Suprapubic skin (tissue), 4 donors: ENCODE data around the gene OLFML2A. TPM values are rescaled to one million over a fixed set of nuclear protein-coding genes. Genes with fewer than 3 reads are reported as not detected.

Experiments used
- DNase-seq, 2 donors: peaks; one replicate each; pipeline ENCODE4 v3.0.0-alpha.2; 2019; ENCODE audit warnings: low spot score in 2 of 2
- H3K27ac ChIP-seq: fragments of 200-600 bp; sonication (generic); one replicate; pipeline ENCODE4 v1.5.1; 2019
- H3K27me3 ChIP-seq: fragments of 200-600 bp; sonication (generic); one replicate; pipeline ENCODE4 v1.5.1; 2019
- H3K36me3 ChIP-seq: fragments of 200-600 bp; sonication (generic); one replicate; pipeline ENCODE4 v1.5.1; 2019
- H3K4me1 ChIP-seq: fragments of 200-600 bp; sonication (generic); one replicate; pipeline ENCODE4 v1.5.1; 2019
- H3K4me3 ChIP-seq: fragments of 200-600 bp; sonication (generic); one replicate; pipeline ENCODE4 v1.5.1; 2019; ENCODE audit warnings: mild to moderate bottlenecking
- H3K9me3 ChIP-seq: fragments of 200-600 bp; sonication (generic); one replicate; pipeline ENCODE4 v1.5.1; 2019
- EP300 ChIP-seq: sonication (generic); formaldehyde crosslinking; IDR thresholded peaks from one replicate; pipeline ENCODE4 v1.6.1; 2017; ENCODE audit warnings: antibody characterized with exemption
- POLR2A ChIP-seq, 2 donors: fragments of 450-650 bp; IDR thresholded peaks; one replicate each; pipeline ENCODE4 v1.6.1; 2017; ENCODE audit warnings: antibody characterized with exemption in 2 of 2, mild to moderate bottlenecking in 2 of 2, moderate library complexity in 2 of 2
- POLR2AphosphoS5 ChIP-seq, 3 donors: sonication (generic); formaldehyde crosslinking; IDR thresholded peaks; one replicate each; pipeline ENCODE4 v1.6.1; 2017; ENCODE audit warnings: antibody characterized with exemption in 3 of 3
- WGBS: methylation state at CpG from one replicate; pipeline ENCODE4 v1.1.5; 2018; 5-methylcytosine and 5-hydroxymethylcytosine counted together
- total RNA-seq, 4 donors: library from RNA; depleted of rRNA; stranded (reverse); fragments of >200 nt; gene quantifications; one replicate each; pipeline ENCODE4 v1.1.0, GENCODE V29; 2016

OLFML2A gene
- total RNA-seq, 4 donors from 2014 or later = 14.6 to 36.8 (median 18.9) TPM

DNA sequence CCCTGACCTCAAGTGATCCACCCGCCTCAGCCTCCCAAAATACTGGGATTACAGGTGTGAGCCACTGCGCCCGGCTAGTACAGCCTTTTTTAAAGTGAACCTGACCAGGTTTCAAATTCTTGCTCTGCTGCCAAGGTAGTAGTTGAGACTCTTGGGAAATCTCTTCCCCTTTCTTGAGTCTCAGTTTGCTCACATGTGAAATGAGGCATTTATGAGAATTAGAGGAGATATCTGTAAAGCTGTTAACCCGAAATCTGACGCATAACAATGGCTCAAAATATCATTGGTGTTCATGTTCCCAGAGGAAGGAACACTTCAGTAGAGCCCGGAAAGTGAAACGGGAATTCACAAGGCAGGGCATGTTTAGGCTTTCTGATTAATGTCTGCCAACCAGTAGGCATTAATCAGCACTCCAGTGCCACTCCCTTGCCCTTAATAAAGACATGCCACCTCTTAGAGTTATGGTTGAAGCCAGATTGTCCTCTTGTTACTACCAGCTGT, 86.5 kb downstream of the OLFML2A start:
- peaks cover 63% of the 10 kb centered on the region for H3K4me1 ChIP-seq
- peak overlapping the region; percentile 92 for H3K4me3 ChIP-seq

More for the DNA sequence above, 86.5 kb downstream of the OLFML2A start:
- no peak for DNase-seq
- TF ChIP-seq POLR2A (IDR thresholded peaks at IDR 0.05) = no peak
- no peak for TF ChIP-seq EP300
- no peak for TF ChIP-seq POLR2AphosphoS5 (IDR thresholded peaks at IDR 0.05)
- peak overlapping the region; percentile 95 for H3K27ac ChIP-seq
- 50% methylated on average over 7 of the region's 7 CpGs for WGBS
- no peaks in the 10 kb centered on the region for H3K27me3 ChIP-seq
- peaks cover 20% of the 10 kb centered on the region for H3K36me3 ChIP-seq
- no peaks in the 10 kb centered on the region for H3K9me3 ChIP-seq

Other genes starting within 250 kb of the OLFML2A start
- 10 to 100 TPM in 1 of 4 donors, 1 to 10 TPM in 3; 6.5 to 10.1 (median 6.8) TPM for gene NR6A1, start 5.8 kb upstream of the OLFML2A start, total RNA-seq
- gene WDR38, start 76.3 kb downstream of the OLFML2A start, total RNA-seq = not detected
- gene RPL35, start 84.8 kb downstream of the OLFML2A start, total RNA-seq = 1,000 to 10,000 TPM; 1,001 to 2,050 (median 1,799) TPM
- 10 to 100 TPM; 16.9 to 52.4 (median 33.0) TPM for gene ARPC5L, start 85.0 kb downstream of the OLFML2A start, total RNA-seq
- gene GOLGA1, start 163.9 kb downstream of the OLFML2A start, total RNA-seq = 10 to 100 TPM; 20.2 to 47.5 (median 24.5) TPM